ENCODE measurements around the gene PCDHB1. TPM values are rescaled to one million over a fixed set of nuclear protein-coding genes. Genes with fewer than 3 reads are reported as not detected.

The PCDHB1 gene
- total RNA-seq, 1 experiment from 2014 or later = not detected

DNA sequence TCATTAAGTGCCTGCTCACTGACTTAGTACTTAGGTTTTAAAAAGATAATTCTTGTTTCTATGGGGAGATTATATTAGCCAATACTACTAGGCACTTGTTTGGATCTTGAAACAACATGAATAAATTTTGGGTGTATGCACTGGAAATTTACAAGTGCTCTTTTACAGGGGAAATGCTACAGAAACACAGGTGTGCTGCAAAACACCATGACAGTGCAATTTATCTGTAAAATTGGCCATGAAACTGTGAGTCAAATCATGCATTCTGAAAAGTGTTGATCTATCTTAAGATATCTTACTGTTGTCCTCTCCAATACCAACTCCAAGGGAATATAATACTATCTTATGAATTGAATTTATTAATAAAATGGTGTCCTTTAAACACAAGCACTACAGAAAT lies 12.1 kb upstream of the PCDHB1 start:
- Histone ChIP-seq H3K27ac (no peak overlapping the region), H3K36me3 (ENCODE audit: low read depth) (no peaks in the 10 kb centered on the region), H3K4me2 (no peak overlapping the region), H3K9me2 (ENCODE audit: insufficient read depth) (no peaks in the 10 kb centered on the region), H2AFZ (no peak overlapping the region), H3K4me1 (replicated peaks; ENCODE audit: insufficient read depth) (no peaks in the 10 kb centered on the region), H3K4me3 (no peak overlapping the region), H3F3A (ENCODE audit: insufficient read depth, low read depth) (peaks cover 11% of the 10 kb centered on the region; the same call in 1 of the 2 replicates), H3K9me3 (ENCODE audit: insufficient read depth, low read depth) (0 out of 2 replicates have a peak, but pooled peaks cover 4% of the 10 kb centered on the region), H4K20me1 (ENCODE audit: insufficient read depth) (no peaks in the 10 kb centered on the region), H3K27me3 (ENCODE audit: insufficient read depth, low read depth) (no peaks in the 10 kb centered on the region), H3K79me2 (ENCODE audit: low read depth) (no peaks in the 10 kb centered on the region)
- intact Hi-C loops (cut with micrococcal nuclease; ENCODE audit: unreplicated experiment) = no loop called here
- no TSS peak for BruUV-seq (replicated peaks)
- POLR2A ChIA-PET (ENCODE audit: unreplicated experiment) = no interaction called here
- CTCF ChIA-PET = interaction anchor here (1.0 to 1.3 kb wide), 3 partner anchors 66 to 156 kb away, joined by 4 to 26 read pairs (median 5); partner anchors contain the start of gene PCDHAC1
- TF ChIP-seq, protein P1, sequence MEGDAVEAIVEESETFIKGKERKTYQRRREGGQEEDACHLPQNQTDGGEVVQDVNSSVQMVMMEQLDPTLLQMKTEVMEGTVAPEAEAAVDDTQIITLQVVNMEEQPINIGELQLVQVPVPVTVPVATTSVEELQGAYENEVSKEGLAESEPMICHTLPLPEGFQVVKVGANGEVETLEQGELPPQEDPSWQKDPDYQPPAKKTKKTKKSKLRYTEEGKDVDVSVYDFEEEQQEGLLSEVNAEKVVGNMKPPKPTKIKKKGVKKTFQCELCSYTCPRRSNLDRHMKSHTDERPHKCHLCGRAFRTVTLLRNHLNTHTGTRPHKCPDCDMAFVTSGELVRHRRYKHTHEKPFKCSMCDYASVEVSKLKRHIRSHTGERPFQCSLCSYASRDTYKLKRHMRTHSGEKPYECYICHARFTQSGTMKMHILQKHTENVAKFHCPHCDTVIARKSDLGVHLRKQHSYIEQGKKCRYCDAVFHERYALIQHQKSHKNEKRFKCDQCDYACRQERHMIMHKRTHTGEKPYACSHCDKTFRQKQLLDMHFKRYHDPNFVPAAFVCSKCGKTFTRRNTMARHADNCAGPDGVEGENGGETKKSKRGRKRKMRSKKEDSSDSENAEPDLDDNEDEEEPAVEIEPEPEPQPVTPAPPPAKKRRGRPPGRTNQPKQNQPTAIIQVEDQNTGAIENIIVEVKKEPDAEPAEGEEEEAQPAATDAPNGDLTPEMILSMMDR (conservative IDR thresholded peaks at IDR 0.05) = no peak
- TF ChIP-seq EZH2 (IDR thresholded peaks at IDR 0.05; ENCODE audit: low read depth) = no peak
- DNase-seq = no peak

DNA sequence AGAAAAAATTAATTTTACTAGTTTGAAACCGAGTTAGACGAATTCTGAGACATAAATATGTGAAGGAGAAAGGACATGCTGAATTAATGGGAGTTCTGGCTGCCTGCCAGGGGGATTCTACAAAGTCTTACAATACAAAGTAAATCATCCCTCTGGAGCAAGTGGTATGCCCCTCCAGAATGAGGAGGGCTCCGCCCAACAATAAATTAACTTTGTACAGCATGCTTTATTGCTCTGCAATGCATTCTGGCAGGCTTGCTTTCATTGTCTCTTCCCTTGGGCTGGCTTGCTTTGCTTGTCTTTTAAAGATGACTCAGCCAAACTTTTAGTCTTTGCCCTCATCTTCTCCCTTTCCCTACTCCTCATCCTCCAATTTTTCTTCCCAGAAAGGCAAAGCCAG lies 11.7 kb upstream of the PCDHB1 start:
- 0 out of 2 replicates have a peak, but pooled peaks cover 4% of the 10 kb centered on the region for H3K9me3 ChIP-seq (ENCODE audit: insufficient read depth, low read depth)
- H3K4me1 ChIP-seq (replicated peaks; ENCODE audit: insufficient read depth) = no peaks in the 10 kb centered on the region
- no peaks in the 10 kb centered on the region for H3K27me3 ChIP-seq (ENCODE audit: insufficient read depth, low read depth)
- no TSS peak for BruUV-seq (replicated peaks)
- H3K9me2 ChIP-seq (ENCODE audit: insufficient read depth) = no peaks in the 10 kb centered on the region
- H4K20me1 ChIP-seq (ENCODE audit: insufficient read depth) = no peaks in the 10 kb centered on the region
- H3K4me2 ChIP-seq = no peak overlapping the region
- no peak overlapping the region for H3K27ac ChIP-seq
- H3K36me3 ChIP-seq (ENCODE audit: low read depth) = no peaks in the 10 kb centered on the region
- CTCF ChIA-PET = interaction anchor here (0.6 to 1.5 kb wide), 10 partner anchors 35 to 198 kb away, joined by 3 to 26 read pairs (median 6); partner anchors contain the start of genes PCDHA11, PCDHAC1 and PCDHAC2
- DNase-seq = peak in 1 of 2 experiments; percentile 23
- H3K4me3 ChIP-seq = no peak overlapping the region
- POLR2A ChIA-PET (ENCODE audit: unreplicated experiment) = no interaction called here
- H3K79me2 ChIP-seq (ENCODE audit: low read depth) = no peaks in the 10 kb centered on the region
- TF ChIP-seq EZH2 (IDR thresholded peaks at IDR 0.05; ENCODE audit: low read depth) = no peak
- TF ChIP-seq, protein P1 (conservative IDR thresholded peaks at IDR 0.05) = no peak
- H3F3A ChIP-seq (ENCODE audit: insufficient read depth, low read depth) = peaks cover 11% of the 10 kb centered on the region; the same call in 1 of the 2 replicates
- intact Hi-C loops (cut with micrococcal nuclease; ENCODE audit: unreplicated experiment) = no loop called here
- H2AFZ ChIP-seq = no peak overlapping the region

GRCh38 chr5:141040093-141040770 lies 10.9 kb upstream of the PCDHB1 start:
- Histone ChIP-seq H3K4me2 (peak overlapping the region; percentile 53), H3F3A (ENCODE audit: insufficient read depth, low read depth) (peaks cover 11% of the 10 kb centered on the region; the same call in 1 of the 2 replicates), H3K79me2 (ENCODE audit: low read depth) (no peaks in the 10 kb centered on the region), H3K27ac (no peak overlapping the region), H3K9me2 (ENCODE audit: insufficient read depth) (no peaks in the 10 kb centered on the region), H3K4me3 (peak overlapping the region; percentile 34; the same call in 1 of the 2 replicates), H2AFZ (0 out of 2 replicates have a peak overlapping the region, but pooled peaks have one; percentile 54), H4K20me1 (ENCODE audit: insufficient read depth) (no peaks in the 10 kb centered on the region), H3K36me3 (ENCODE audit: low read depth) (no peaks in the 10 kb centered on the region), H3K27me3 (ENCODE audit: insufficient read depth, low read depth) (no peaks in the 10 kb centered on the region), H3K9me3 (ENCODE audit: insufficient read depth, low read depth) (0 out of 2 replicates have a peak, but pooled peaks cover 4% of the 10 kb centered on the region), H3K4me1 (replicated peaks; ENCODE audit: insufficient read depth) (no peaks in the 10 kb centered on the region)
- ChIA-PET CTCF (interaction anchor here (0.6 to 1.5 kb wide), 10 partner anchors 36 to 199 kb away, joined by 3 to 26 read pairs (median 6); partner anchors contain the start of genes PCDHA11, PCDHAC1 and PCDHAC2), POLR2A (ENCODE audit: unreplicated experiment) (interaction anchor here (0.6 kb wide), 1 partner anchor 70 kb away, joined by 3 read pairs; no protein-coding TSS in a partner anchor)
- DNase-seq = peak in 1 of 2 experiments; percentile 65
- intact Hi-C loops (cut with micrococcal nuclease; ENCODE audit: unreplicated experiment) = loop anchor here (1.0 to 2.0 kb wide), 3 partner anchors 35 to 158 kb away; partner anchors contain the start of genes PCDHA13 and PCDHAC1
- no peak for TF ChIP-seq EZH2 (IDR thresholded peaks at IDR 0.05; ENCODE audit: low read depth)
- TF ChIP-seq, protein P1 (conservative IDR thresholded peaks at IDR 0.05) = peak; percentile 48
- BruUV-seq (replicated peaks) = no TSS peak
